ENCODE measurements around the gene CCNL1.

CCNL1 gene

GRCh38 chr3:157101486-157101885, 58.5 kb downstream of the CCNL1 start:
- DNase-seq: no peak

DNA sequence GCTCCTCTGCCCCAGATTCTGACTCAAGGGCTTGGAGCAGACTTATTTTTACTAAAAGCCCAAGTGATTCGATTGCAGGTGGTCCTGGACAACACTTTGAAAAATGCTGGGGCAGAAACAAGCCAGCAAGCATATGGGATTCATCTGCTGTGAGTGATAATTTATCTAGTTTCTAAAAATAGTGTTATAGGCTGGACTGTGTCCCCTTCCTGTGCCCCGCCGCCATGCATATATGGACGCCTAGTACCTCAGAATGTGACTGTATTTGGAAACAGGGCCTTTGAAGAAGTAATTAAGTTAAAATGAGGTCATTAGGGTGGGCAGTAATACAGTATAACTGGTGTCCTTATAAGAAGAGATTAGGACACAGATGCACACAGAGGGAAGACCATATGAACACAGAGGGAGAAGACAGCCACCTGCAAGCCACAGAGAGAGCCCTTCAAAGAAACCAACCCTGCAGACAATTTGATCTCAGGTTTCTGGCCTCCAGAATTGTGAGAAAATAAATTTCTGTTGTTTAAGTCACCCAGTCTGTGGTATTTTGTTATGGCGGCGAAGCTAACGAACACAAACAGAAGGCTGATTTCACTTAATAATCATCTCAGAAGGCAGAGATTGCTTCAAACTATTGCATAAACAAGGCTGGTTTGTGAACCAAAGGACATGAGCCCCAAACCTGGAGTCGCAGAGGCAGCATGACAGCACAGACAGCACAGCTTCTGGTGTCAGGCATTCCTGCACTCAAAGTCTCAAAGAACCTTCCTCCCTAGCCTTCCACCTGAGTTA, 59.1 kb downstream of the CCNL1 start:
- no peak for DNase-seq

- DNase-seq: no peak
Observed at GRCh38 chr3:157100096-157100477, 59.9 kb downstream of the CCNL1 start.

GRCh38 chr3:157099326-157100095, 60.4 kb downstream of the CCNL1 start:
- DNase-seq: no peak

DNA sequence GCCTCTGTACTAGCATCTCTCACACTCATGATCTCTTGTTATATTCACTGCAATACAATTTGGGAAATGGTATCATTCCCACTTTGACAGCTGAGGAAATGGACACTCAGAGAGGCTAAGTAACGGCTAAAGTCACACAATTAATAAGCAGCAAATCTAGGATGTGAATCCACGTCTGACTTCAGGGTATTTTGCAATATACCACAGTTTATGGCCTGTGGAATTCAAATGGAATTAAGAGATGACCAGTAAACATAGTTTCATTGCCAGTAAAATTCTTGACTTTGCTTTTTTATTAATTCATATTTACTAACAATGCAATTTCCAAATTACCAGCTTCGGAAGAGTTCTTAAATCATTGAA, 61.1 kb downstream of the CCNL1 start:
- DNase-seq: no peak

GRCh38 chr3:157098121-157098822, 61.7 kb downstream of the CCNL1 start:
- no peak for DNase-seq
